ENCODE measurements around the gene SLC9A3.

Gene SLC9A3

DNA sequence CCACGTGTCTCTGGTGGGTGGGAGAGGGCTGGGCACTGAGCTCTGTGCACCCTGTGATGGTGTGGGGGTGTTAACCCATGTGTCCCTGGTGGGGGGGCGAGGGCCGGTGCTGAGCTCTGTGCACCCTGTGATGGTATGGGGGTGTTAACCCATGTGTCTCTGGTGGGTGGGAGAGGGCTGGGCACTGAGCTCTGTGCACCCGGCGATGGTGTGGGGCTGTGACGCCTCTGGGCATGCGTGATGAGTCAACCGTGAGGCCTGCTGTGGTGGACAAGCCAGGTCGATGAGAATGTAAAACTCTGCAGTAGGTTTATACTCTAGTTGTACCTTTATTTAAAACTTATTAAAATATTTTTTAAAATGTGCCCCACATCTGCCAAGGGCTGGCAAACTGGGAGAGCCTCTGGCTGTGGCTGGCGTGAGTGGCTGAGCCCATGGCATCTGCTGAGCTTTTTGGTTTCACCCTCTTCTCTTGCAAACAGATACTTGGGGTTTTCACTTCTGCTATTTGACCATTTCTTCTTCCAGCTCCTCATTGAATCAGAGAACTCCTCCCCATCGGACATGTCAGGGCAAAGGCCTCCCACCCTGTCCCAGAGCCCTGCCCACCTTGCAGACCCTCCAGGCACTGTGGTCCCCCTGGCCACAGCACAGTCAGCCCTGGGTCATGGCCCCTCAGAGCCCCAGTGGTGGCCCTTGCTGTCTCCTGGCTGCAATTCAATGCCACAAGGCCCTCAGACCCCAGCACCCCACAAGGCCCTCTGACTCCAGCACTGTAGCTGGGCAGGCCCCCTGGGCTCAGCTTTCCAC is 99.7 kb downstream of the SLC9A3 start:
- no peak for DNase-seq

DNA sequence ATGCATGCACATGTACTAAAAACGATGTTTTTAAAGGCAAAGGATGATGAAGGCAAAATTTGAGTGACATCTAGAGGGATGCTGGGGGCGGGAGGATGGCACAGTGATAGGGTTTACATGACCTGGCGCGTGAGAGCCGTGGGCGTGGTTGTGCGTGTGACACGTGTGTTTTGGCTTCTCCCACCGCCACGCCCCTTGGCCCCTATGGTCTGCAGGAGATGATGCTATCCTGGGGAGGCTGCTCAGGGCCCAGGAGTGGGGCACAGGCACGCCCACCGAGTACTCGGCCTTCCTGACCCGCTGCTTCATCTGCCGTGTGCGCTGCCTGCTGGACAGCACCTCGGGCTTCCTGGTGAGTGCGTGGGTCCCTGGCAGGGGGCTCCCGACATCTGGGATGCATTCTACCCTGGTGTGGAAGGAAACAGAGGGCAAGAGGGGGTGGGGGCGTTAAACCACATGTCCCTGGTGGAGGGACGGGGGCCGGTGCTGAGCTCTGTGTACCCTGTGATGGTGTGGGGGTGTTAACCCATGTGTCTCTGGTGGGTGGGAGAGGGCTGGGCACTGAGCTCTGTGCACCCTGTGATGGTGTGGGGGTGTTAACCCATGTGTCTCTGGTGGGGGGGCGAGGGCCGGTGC is 100.5 kb downstream of the SLC9A3 start:
- DNase-seq: no peak

DNA sequence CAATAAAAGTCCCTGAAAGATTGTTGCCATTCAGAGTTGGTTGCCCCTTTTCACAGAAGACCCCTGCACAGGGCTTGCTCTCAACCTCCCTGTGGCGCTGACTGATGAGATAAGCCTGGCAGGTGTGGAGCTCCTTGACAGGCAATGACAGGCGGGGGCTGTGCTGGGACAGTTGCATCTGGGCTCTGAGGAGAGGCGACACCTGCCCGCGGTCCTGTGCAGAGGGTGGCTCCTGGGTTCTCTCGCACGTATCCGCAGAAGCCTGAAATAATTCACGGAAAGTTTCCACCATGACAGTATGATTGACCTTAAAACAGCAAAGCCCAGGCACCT is 101.0 kb downstream of the SLC9A3 start:
- DNase-seq: no peak

DNA sequence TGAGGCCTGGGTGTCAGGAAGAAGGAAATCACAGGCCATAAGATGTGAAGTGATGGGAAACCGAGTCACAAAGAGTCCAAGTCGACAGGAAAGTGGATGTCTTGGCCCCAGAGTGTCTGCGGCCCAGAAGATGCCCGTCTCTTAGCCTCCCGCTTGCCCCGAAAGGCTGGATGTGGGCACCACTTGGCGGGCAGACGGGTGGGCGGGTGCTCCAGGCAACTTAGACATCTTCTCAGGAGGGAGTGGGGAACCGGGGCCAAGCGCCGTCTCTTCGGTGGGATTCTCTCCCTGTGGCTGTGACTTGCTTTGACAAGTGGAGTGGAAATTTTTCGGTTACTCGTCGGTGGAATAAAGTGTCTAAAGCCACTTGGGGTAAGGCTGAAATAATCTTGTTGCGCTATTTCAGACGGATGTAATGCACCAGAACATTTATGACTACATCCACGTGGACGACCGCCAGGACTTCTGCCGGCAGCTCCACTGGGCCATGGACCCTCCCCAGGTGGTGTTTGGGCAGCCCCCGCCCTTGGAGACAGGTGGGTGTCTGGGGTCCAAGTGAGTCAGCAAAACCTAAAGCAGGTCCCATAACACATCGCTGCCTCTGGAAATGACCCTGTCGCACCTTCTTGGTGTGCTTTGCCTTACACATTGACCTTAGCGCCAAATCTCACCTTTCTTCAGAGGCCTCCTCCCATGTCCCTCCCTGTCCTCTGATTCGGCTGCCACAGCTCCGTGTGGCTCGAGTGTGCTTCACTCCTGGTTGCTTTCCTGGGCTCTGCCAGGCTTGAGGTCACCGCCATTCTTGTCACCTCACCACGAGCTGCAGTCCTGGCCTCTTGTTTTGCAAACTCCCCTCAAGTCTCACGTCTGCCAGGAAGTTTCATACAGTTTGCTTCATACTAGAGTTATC is 101.7 kb downstream of the SLC9A3 start:
- DNase-seq: no peak

DNA sequence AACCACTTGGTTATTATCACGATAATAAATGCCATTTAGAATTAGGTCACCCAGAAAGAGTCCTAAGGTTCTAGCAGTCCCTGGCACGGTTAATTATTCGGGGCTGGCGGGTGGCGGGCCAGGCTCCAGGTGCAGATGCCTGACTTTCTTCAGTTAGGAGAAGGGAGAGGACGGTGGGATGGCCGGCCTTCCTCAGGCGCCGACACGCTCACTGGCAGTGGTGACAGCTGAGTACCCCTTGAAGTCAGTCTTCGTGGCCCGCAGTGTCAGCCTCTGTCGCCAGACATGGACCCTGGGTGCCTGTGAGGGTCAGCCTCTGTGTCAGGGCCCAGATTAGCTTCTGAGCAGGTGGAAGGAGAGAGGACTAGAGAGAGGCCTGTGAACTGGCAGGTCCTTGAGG is 102.3 kb downstream of the SLC9A3 start:
- DNase-seq: no peak

DNA sequence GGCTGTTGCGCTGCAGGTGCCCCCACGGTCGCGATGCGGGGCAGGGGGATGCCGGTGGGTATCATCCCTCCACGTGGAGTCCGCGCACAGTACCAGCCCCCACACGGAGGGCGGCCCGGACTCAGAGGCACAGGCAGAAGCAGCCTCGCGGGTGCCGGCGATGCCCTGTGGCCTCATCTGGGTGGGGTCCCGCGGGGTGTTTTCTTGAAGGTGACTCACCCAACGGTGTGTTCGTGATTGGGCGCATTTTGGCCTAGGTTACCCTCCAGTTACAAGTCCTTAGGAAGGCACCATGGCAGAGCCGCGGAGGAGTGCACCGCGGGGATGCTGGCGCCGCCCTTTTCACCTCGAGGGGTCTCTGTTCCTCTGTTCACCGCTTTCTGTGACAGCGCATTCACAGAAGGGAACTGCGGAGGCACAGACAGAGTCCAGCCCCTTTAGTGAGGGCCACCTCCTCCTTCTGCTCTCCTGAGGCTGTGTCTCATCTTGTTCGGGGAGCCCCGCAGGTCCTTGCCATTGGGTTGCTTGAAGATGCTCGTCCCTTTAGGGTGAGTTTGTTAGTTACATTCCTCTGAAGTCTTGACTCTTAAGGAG is 102.9 kb downstream of the SLC9A3 start:
- no peak for DNase-seq

DNA sequence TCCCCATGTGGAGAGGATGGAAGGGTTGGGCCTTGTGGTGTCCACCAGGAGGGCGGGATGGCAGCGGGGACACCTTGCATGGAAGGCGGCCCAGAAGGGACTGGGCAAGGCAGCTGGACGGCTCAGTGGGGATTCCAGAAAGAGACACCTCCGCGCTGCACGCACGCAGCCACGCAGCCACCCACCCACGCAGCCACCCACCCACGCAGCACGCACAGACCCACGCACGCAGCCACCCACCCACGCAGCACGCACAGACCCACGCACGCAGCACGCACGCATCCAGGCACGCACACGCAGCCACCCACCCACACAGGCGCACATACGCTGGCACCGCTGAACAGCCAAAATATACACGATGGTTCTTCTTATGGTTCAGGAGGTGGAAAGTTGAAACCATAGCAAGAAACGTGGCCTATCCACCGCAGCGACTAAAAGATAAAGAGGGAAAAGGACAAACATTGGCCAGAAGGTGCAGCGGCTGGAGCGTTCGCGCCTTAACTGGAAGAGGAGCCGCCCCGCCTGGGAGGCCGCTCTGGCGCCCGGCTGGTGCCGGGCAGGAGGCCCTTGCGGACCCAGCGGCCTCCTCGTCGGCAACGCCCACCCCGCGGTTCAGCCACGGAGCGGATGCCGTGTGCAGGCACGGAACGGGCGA is 103.5 kb downstream of the SLC9A3 start:
- no peak for DNase-seq

Measured in activated CD4-positive, alpha-beta T cell treated with anti-CD3 and anti-CD28 coated beads, Interleukin-10, Interleukin-2, amounts not matched to agents 100 ng/mL and 50 ng/mL, durations not matched to agents 16 hours and 8 hours (primary cell).